Panc1 (cell line): ENCODE results near the gene ROCK2. TPM values are rescaled to one million over a fixed set of nuclear protein-coding genes. Genes with fewer than 3 reads are reported as not detected.

Experiments used
- ATAC-seq: fragments of 200-7000 bp; cut with Tn5 transposase; 2 replicates; pipeline ENCODE4 v1.9.1; 2020; ENCODE audit warnings: mild to moderate bottlenecking, moderate library complexity
- BruUV-seq: library from RNA; stranded (reverse); fragments of 400-500 nt; replicated peaks from 2 replicates; lab custom pipeline; 2021; lab: Mats Ljungman, UMichigan
- CTCF ChIA-PET: fragments of 300-600 bp; sonication (Branson Sonifier 250); formaldehyde crosslinking; loops from one replicate; lab custom pipeline; 2022; ENCODE audit warnings: antibody characterized with exemption; lab: Charles Lee
- POLR2A ChIA-PET: fragments of 300-600 bp; sonication (Branson Sonifier 250); formaldehyde crosslinking; loops from one replicate; lab custom pipeline; 2022; ENCODE audit warnings: antibody characterized with exemption; lab: Charles Lee
- DNase-seq: peaks from one replicate; pipeline ENCODE4 v3.0.0-alpha.2; 2010; ENCODE audit warnings: low read depth, low spot score
- H3K27ac ChIP-seq: 2 replicates; pipeline ENCODE4 v1.5.1; 2011; ENCODE audit warnings: mild to moderate bottlenecking, low read length, inconsistent platforms
- H3K27me3 ChIP-seq: fragments of 200-500 bp; sonication (Bioruptor generic); 2 replicates; pipeline ENCODE4 v1.6.0; 2014; ENCODE audit warnings: low read length, inconsistent platforms; ENCODE audit not compliant: control insufficient read depth, insufficient read depth
- H3K36me3 ChIP-seq: fragments of 200-500 bp; sonication (Bioruptor generic); 2 replicates; pipeline ENCODE4 v1.5.1; 2014; ENCODE audit warnings: inconsistent platforms, mild to moderate bottlenecking, low read length, moderate library complexity; ENCODE audit not compliant: control insufficient read depth, insufficient read depth
- H3K4me1 ChIP-seq: 2 replicates; pipeline ENCODE4 v1.5.1; 2011; ENCODE audit warnings: inconsistent platforms, mild to moderate bottlenecking, low read length, moderate library complexity; ENCODE audit not compliant: control insufficient read depth, insufficient read depth
- H3K4me3 ChIP-seq, 2 experiments: 2 replicates each; pipeline ENCODE4 v1.5.1; 2011 to 2012; ENCODE audit warnings: low read depth in 2 of 2, low read length in 2 of 2, mild to moderate bottlenecking in 2 of 2, inconsistent platforms in 1 of 2, moderate library complexity in 1 of 2
- H3K9me3 ChIP-seq: fragments of 200-500 bp; sonication (Bioruptor generic); 2 replicates; pipeline ENCODE4 v1.5.1; 2014; ENCODE audit warnings: low read depth, mild to moderate bottlenecking, inconsistent platforms, low read length, moderate library complexity; ENCODE audit not compliant: control insufficient read depth, insufficient read depth
- POLR2AphosphoS5 ChIP-seq: IDR thresholded peaks from 2 replicates; pipeline ENCODE4 v1.6.1; 2012; ENCODE audit warnings: mild to moderate bottlenecking, low read depth, low read length, moderate library complexity
- SIN3A ChIP-seq: IDR thresholded peaks from 2 replicates; pipeline ENCODE4 v1.6.1; 2012; ENCODE audit warnings: low read depth, mild to moderate bottlenecking, low read length, moderate library complexity, borderline replicate concordance; ENCODE audit not compliant: insufficient read depth
- TCF7L2 ChIP-seq: IDR thresholded peaks from 2 replicates; pipeline ENCODE4 v1.6.1; 2011; ENCODE audit warnings: mild to moderate bottlenecking, low read depth, low read length, inconsistent platforms
- in situ Hi-C: cut with HindIII; loops from 2 replicates; pipeline ENCODE4 v1.10.0; 2016; ENCODE audit warnings: low sequenced_read_pairs, low pct_unique_long_range_greater_than_20kb
- intact Hi-C: fragments of 100-400 bp; cut with micrococcal nuclease; formaldehyde crosslinking; loops from one replicate; pipeline ENCODE4 v1.10.0; 2022; ENCODE audit not compliant: unreplicated experiment
- total RNA-seq: library from RNA; stranded (reverse); gene quantifications from one replicate; pipeline ENCODE4 v1.2.1, GENCODE V29; 2021; ENCODE audit not compliant: unreplicated experiment
- TF ChIP-seq, protein P1 (sequence below), 2 experiments: IDR thresholded peaks; 2 replicates each; pipeline ENCODE4 v1.6.1; 2011 to 2012; ENCODE audit warnings: low read depth in 2 of 2, control low read depth in 1 of 2, low read length in 1 of 2, mild to moderate bottlenecking in 1 of 2, moderate library complexity in 1 of 2; ENCODE audit not compliant: insufficient read depth in 1 of 2
- TF ChIP-seq, protein P2 (sequence below): fragments of 450-650 bp; IDR thresholded peaks from 2 replicates; pipeline ENCODE4 v1.5.1; 2017; ENCODE audit warnings: mild to moderate bottlenecking

ROCK2 gene
- total RNA-seq, 1 experiment from 2014 or later, result 47.9 TPM

DNA sequence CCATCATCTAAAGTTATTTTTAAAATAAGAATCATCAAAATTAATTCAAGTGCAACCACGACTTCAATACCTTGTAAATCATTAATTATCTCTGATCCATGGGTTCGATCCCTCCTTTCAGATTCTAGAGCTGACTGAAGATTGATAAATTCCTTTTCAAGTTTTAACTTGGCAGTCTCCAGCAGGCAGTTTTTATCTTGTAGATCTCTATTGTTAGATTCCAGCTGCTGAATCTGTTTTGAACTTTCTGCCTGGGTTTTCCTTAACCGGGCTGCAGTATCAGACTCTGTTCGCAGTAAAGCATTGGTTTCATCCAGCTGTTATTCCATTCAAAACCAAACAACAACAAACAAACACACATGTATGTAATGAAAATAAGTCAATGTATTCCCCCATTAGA is 129.7 kb downstream of the ROCK2 start:
- in situ Hi-C loops, result no loop called here
- Histone ChIP-seq H3K27me3 (no peaks in the 10 kb centered on the region), H3K27ac (no peak overlapping the region), H3K36me3 (peaks cover 36% of the 10 kb centered on the region), H3K9me3 (no peaks in the 10 kb centered on the region), H3K4me1 (no peaks in the 10 kb centered on the region), H3K4me3 (no peak overlapping the region)
- ATAC-seq (no peak), DNase-seq (no peak)
- no TSS peak for BruUV-seq
- ChIA-PET POLR2A (no interaction called here), CTCF (no interaction called here)
- TF ChIP-seq, protein P1, sequence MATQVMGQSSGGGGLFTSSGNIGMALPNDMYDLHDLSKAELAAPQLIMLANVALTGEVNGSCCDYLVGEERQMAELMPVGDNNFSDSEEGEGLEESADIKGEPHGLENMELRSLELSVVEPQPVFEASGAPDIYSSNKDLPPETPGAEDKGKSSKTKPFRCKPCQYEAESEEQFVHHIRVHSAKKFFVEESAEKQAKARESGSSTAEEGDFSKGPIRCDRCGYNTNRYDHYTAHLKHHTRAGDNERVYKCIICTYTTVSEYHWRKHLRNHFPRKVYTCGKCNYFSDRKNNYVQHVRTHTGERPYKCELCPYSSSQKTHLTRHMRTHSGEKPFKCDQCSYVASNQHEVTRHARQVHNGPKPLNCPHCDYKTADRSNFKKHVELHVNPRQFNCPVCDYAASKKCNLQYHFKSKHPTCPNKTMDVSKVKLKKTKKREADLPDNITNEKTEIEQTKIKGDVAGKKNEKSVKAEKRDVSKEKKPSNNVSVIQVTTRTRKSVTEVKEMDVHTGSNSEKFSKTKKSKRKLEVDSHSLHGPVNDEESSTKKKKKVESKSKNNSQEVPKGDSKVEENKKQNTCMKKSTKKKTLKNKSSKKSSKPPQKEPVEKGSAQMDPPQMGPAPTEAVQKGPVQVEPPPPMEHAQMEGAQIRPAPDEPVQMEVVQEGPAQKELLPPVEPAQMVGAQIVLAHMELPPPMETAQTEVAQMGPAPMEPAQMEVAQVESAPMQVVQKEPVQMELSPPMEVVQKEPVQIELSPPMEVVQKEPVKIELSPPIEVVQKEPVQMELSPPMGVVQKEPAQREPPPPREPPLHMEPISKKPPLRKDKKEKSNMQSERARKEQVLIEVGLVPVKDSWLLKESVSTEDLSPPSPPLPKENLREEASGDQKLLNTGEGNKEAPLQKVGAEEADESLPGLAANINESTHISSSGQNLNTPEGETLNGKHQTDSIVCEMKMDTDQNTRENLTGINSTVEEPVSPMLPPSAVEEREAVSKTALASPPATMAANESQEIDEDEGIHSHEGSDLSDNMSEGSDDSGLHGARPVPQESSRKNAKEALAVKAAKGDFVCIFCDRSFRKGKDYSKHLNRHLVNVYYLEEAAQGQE (IDR thresholded peaks at IDR 0.05; ENCODE audit: insufficient read depth in 1 of 2, low read depth in 2 of 2, low read length in 1 of 2), result no peak
- TF ChIP-seq SIN3A, result no peak
- intact Hi-C loops, result no loop called here

DNA sequence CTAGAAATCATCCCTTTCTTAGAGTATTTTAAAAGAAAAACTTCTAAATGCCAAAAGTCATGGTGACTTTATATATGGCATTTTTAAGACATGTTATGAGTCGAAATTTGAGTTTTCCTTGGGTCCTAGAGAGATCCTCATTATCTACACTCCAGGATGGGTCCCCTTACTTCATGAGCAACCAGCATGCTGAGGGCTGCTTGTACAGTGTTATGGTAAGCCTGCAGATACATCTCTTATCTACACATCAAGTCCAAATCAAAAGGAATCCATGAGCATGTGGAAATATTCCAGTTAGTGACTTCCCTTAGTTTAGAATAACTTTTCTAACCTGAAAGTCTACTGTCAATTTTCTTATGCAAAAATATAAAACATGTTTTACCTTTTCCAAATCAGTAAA is 130.5 kb downstream of the ROCK2 start:
- intact Hi-C loops, result no loop called here
- BruUV-seq, result no TSS peak
- CTCF ChIA-PET, result no interaction called here
- TF ChIP-seq POLR2AphosphoS5, result no peak
- TF ChIP-seq, protein P1 (IDR thresholded peaks at IDR 0.05; ENCODE audit: insufficient read depth in 1 of 2, low read depth in 2 of 2, low read length in 1 of 2), result no peak
- TF ChIP-seq, protein P2, sequence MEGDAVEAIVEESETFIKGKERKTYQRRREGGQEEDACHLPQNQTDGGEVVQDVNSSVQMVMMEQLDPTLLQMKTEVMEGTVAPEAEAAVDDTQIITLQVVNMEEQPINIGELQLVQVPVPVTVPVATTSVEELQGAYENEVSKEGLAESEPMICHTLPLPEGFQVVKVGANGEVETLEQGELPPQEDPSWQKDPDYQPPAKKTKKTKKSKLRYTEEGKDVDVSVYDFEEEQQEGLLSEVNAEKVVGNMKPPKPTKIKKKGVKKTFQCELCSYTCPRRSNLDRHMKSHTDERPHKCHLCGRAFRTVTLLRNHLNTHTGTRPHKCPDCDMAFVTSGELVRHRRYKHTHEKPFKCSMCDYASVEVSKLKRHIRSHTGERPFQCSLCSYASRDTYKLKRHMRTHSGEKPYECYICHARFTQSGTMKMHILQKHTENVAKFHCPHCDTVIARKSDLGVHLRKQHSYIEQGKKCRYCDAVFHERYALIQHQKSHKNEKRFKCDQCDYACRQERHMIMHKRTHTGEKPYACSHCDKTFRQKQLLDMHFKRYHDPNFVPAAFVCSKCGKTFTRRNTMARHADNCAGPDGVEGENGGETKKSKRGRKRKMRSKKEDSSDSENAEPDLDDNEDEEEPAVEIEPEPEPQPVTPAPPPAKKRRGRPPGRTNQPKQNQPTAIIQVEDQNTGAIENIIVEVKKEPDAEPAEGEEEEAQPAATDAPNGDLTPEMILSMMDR, result no peak
- no peak for TF ChIP-seq SIN3A
- TF ChIP-seq TCF7L2, result no peak
- POLR2A ChIA-PET, result interaction anchor here (0.6 kb wide), 1 partner anchor 219 kb away, joined by 3 read pairs; no protein-coding TSS in a partner anchor
- no peaks in the 10 kb centered on the region for H3K4me1 ChIP-seq
- no peak overlapping the region for H3K4me3 ChIP-seq
- H3K36me3 ChIP-seq, result peaks cover 36% of the 10 kb centered on the region
- ATAC-seq (no peak), DNase-seq (no peak)
- H3K9me3 ChIP-seq, result no peaks in the 10 kb centered on the region
- H3K27me3 ChIP-seq, result no peaks in the 10 kb centered on the region
- in situ Hi-C loops, result no loop called here
- no peak overlapping the region for H3K27ac ChIP-seq
